ENCODE data around the gene DHTKD1.

DNA sequence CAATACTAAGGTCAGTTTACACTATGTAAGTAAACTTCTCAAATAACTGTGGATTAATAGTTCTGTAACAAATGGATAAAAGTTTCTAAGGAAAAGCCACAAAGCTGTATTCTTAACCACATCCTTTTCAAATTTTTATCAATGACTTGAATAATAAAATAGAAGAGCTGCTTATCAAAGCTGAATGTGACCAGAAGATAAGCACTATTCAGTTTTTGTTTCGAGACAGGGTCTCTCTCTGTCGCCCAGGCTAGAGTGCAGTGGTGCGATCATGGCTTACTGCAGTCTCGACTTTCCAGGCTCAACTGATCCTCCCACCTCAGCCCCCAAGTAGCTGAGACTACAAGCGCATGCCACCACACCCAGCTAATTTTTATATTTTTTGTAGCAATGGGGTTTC, 43.2 kb upstream of the DHTKD1 start:
- TF ChIP-seq, protein P1, sequence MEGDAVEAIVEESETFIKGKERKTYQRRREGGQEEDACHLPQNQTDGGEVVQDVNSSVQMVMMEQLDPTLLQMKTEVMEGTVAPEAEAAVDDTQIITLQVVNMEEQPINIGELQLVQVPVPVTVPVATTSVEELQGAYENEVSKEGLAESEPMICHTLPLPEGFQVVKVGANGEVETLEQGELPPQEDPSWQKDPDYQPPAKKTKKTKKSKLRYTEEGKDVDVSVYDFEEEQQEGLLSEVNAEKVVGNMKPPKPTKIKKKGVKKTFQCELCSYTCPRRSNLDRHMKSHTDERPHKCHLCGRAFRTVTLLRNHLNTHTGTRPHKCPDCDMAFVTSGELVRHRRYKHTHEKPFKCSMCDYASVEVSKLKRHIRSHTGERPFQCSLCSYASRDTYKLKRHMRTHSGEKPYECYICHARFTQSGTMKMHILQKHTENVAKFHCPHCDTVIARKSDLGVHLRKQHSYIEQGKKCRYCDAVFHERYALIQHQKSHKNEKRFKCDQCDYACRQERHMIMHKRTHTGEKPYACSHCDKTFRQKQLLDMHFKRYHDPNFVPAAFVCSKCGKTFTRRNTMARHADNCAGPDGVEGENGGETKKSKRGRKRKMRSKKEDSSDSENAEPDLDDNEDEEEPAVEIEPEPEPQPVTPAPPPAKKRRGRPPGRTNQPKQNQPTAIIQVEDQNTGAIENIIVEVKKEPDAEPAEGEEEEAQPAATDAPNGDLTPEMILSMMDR (conservative IDR thresholded peaks at IDR 0.05; ENCODE audit: low read depth, low read length): no peak
- TF ChIP-seq, protein P2, sequence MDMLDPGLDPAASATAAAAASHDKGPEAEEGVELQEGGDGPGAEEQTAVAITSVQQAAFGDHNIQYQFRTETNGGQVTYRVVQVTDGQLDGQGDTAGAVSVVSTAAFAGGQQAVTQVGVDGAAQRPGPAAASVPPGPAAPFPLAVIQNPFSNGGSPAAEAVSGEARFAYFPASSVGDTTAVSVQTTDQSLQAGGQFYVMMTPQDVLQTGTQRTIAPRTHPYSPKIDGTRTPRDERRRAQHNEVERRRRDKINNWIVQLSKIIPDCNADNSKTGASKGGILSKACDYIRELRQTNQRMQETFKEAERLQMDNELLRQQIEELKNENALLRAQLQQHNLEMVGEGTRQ (IDR thresholded peaks at IDR 0.05; ENCODE audit: low read depth, low read length): no peak
- TF ChIP-seq POLR2A (IDR thresholded peaks at IDR 0.05; ENCODE audit: low read depth, low read length) (no peak), SMC3 (IDR thresholded peaks at IDR 0.05; ENCODE audit: low read depth, low read length) (no peak), BHLHE40 (IDR thresholded peaks at IDR 0.05; ENCODE audit: low read depth, low read length) (no peak), FOS (IDR thresholded peaks at IDR 0.05; ENCODE audit: low read depth, low read length) (no peak)
- TF ChIP-seq, protein P3, sequence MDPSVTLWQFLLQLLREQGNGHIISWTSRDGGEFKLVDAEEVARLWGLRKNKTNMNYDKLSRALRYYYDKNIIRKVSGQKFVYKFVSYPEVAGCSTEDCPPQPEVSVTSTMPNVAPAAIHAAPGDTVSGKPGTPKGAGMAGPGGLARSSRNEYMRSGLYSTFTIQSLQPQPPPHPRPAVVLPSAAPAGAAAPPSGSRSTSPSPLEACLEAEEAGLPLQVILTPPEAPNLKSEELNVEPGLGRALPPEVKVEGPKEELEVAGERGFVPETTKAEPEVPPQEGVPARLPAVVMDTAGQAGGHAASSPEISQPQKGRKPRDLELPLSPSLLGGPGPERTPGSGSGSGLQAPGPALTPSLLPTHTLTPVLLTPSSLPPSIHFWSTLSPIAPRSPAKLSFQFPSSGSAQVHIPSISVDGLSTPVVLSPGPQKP (IDR thresholded peaks at IDR 0.05; ENCODE audit: borderline replicate concordance, low read depth, low read length): no peak

Measured in IMR-90 (cell line).